K562 (cell line): ENCODE measurements around the gene VEZF1. TPM values are rescaled to one million over a fixed set of nuclear protein-coding genes. Genes with fewer than 3 reads are reported as not detected.

Experiments
- ATAC-seq: fragments of 200-7000 bp; cut with Tn5 transposase; 3 replicates; pipeline ENCODE4 v1.9.1; 2020; ENCODE audit warnings: moderate library complexity
- BruUV-seq: library from RNA; stranded (reverse); fragments of 400-500 nt; replicated peaks from 2 replicates; lab custom pipeline; 2021; lab: Mats Ljungman, UMichigan
- CTCF ChIA-PET: fragments of 300-600 bp; formaldehyde crosslinking; extraction: SDS; loops from one replicate; lab custom pipeline; 2021; ENCODE audit warnings: low intra/inter-chr PET ratio; lab: Yijun Ruan, JAX
- POLR2A ChIA-PET: fragments of 300-600, 350-650 bp; sonication (Branson Sonifier 250); formaldehyde crosslinking; extraction: SDS; loops from one replicate; lab custom pipeline; 2021; ENCODE audit warnings: antibody characterized with exemption, inconsistent platforms; lab: Yijun Ruan, JAX
- DNase-seq, 4 experiments: peaks; one replicate each; pipeline versions ENCODE4 v3.0.0 to v3.0.0-alpha.2; 2011 to 2018; ENCODE audit warnings: low spot score in 3 of 4, mixed read lengths in 3 of 4; ENCODE audit errors: extremely low read depth in 1 of 4
- FAIRE-seq: peaks from 2 replicates; lab custom pipeline; 2011; peaks lifted over from hg19 to GRCh38; lab: Jason Lieb, UNC
- H2AFZ ChIP-seq: 2 replicates; pipeline ENCODE4 v1.6.0; 2011; ENCODE audit warnings: low read depth, low read length, control low read depth, inconsistent platforms
- H3K27ac ChIP-seq: fragments of 200-600 bp; 3 replicates; pipeline ENCODE4 v1.8.0; 2011; ENCODE audit warnings: low read depth, mild to moderate bottlenecking, control low read depth, inconsistent platforms, low read length, moderate library complexity, mixed read lengths; ENCODE audit errors: extremely low read depth
- H3K27me3 ChIP-seq, 2 experiments: fragments of 300-600 bp in 1 of 2; 2 replicates in 1 of 2; 3 replicates in 1 of 2; pipeline versions ENCODE4 v1.6.0 to v1.8.0; 2011; ENCODE audit warnings: inconsistent platforms in 2 of 2, low read length in 2 of 2, mild to moderate bottlenecking in 1 of 2, mixed read lengths in 1 of 2, moderate library complexity in 1 of 2; ENCODE audit not compliant: control insufficient read depth in 2 of 2, insufficient read depth in 2 of 2
- H3K36me3 ChIP-seq: fragments of 300-600 bp; 3 replicates; pipeline ENCODE4 v1.8.0; 2011; ENCODE audit warnings: mild to moderate bottlenecking, low read length, inconsistent platforms; ENCODE audit not compliant: control insufficient read depth, insufficient read depth
- H3K4me1 ChIP-seq, 2 experiments: fragments of 200-600 bp in 1 of 2; replicated peaks in 1 of 2; 2 replicates in 1 of 2; 3 replicates in 1 of 2; pipeline versions ENCODE4 v1.5.1 to v1.8.0; 2011; ENCODE audit warnings: inconsistent platforms in 2 of 2, low read length in 2 of 2, mild to moderate bottlenecking in 1 of 2, mixed read lengths in 1 of 2, moderate library complexity in 1 of 2; ENCODE audit not compliant: control insufficient read depth in 2 of 2, insufficient read depth in 2 of 2
- H3K4me2 ChIP-seq: 2 replicates; pipeline ENCODE4 v1.6.1; 2011; ENCODE audit warnings: low read length, control low read depth, inconsistent platforms, mixed read lengths; ENCODE audit not compliant: insufficient read depth
- H3K4me3 ChIP-seq: fragments of 200-600 bp; sonication (generic), shearing (Covaris generic); 2 replicates; pipeline ENCODE4 v1.5.1; 2016; ENCODE audit warnings: control low read depth, inconsistent platforms
- H3K79me2 ChIP-seq: fragments of 200-600 bp; 3 replicates; pipeline ENCODE4 v1.8.0; 2011; ENCODE audit warnings: low read length, inconsistent platforms; ENCODE audit not compliant: control insufficient read depth, insufficient read depth
- H3K9ac ChIP-seq, 2 experiments: 2 replicates each; pipeline versions ENCODE4 v1.6.0 to v1.6.1; 2011; ENCODE audit warnings: low read depth in 2 of 2, low read length in 2 of 2, control low read depth in 1 of 2, inconsistent platforms in 1 of 2, mild to moderate bottlenecking in 1 of 2, mixed read lengths in 1 of 2; ENCODE audit not compliant: insufficient read depth in 1 of 2
- H3K9me1 ChIP-seq: one replicate; pipeline ENCODE4 v1.6.0; 2011; ENCODE audit warnings: inconsistent platforms, mild to moderate bottlenecking, low read length, moderate library complexity; ENCODE audit not compliant: control insufficient read depth, insufficient read depth
- H3K9me3 ChIP-seq: replicated peaks from 2 replicates; pipeline ENCODE4 v1.5.1; 2011; ENCODE audit warnings: low read depth, low read length, inconsistent platforms; ENCODE audit not compliant: control insufficient read depth, insufficient read depth
- H4K20me1 ChIP-seq: replicated peaks from 2 replicates; pipeline ENCODE4 v1.6.1; 2011; ENCODE audit warnings: low read length, inconsistent platforms, mixed read lengths; ENCODE audit not compliant: control insufficient read depth, insufficient read depth
- CAMTA2 ChIP-seq: fragments of 250-450 bp; sonication (Bioruptor Pico); conservative IDR thresholded peaks from 2 replicates; pipeline ENCODE4 v1.5.1; 2022
- FOXA3 ChIP-seq, 2 experiments: fragments of 450-650 bp in 1 of 2; sonication (generic) in 1 of 2; formaldehyde crosslinking; IDR thresholded peaks in 1 of 2; conservative IDR thresholded peaks in 1 of 2; 2 replicates each; pipeline versions ENCODE4 v1.4.0 to v1.8.0; 2020 to 2022; ENCODE audit warnings: mild to moderate bottlenecking in 2 of 2, missing genetic modification reagents in 1 of 2
- HMBOX1 ChIP-seq: sonication (generic); IDR thresholded peaks from 2 replicates; pipeline ENCODE4 v1.6.1; 2016
- MEF2D ChIP-seq: conservative IDR thresholded peaks from 2 replicates; pipeline ENCODE4 v1.6.1; 2016; ENCODE audit warnings: low read depth, missing genetic modification characterization, missing compliant biosample characterization
- MYBL2 ChIP-seq, 2 experiments: fragments of 450-650 bp in 1 of 2; sonication (generic) in 1 of 2; formaldehyde crosslinking in 1 of 2; IDR thresholded peaks; 2 replicates each; pipeline versions ENCODE4 v1.6.1 to v1.8.1; 2017 to 2022; ENCODE audit warnings: borderline replicate concordance in 1 of 2, inconsistent platforms in 1 of 2, low read depth in 1 of 2, mild to moderate bottlenecking in 1 of 2, missing genetic modification reagents in 1 of 2, moderate library complexity in 1 of 2
- PHF8 ChIP-seq: fragments of 200-600 bp; sonication (generic); IDR thresholded peaks from 2 replicates; pipeline ENCODE4 v1.6.1; 2012; ENCODE audit warnings: mixed run types, mild to moderate bottlenecking, inconsistent platforms, low read length, moderate library complexity, borderline replicate concordance
- POLR2AphosphoS5 ChIP-seq: IDR thresholded peaks from 2 replicates; pipeline ENCODE4 v1.6.1; 2011; ENCODE audit warnings: mild to moderate bottlenecking, low read depth, low read length, moderate library complexity; ENCODE audit not compliant: control insufficient read depth, insufficient read depth
- PTBP1 ChIP-seq: fragments of 200-400 bp; formaldehyde crosslinking; IDR thresholded peaks from 2 replicates; pipeline ENCODE4 v1.6.1; 2017; ENCODE audit warnings: low read depth, low read length
- SFPQ ChIP-seq: fragments of 200-400 bp; formaldehyde crosslinking; IDR thresholded peaks from 2 replicates; pipeline ENCODE4 v1.6.1; 2017; ENCODE audit warnings: mild to moderate bottlenecking, low read depth, low read length, moderate library complexity
- SIN3A ChIP-seq, 2 experiments: fragments of 150-350 bp in 1 of 2; IDR thresholded peaks; 2 replicates each; pipeline ENCODE4 v1.6.1; 2011 to 2016; ENCODE audit warnings: borderline replicate concordance in 2 of 2, low read depth in 2 of 2, low read length in 2 of 2, mild to moderate bottlenecking in 2 of 2, moderate library complexity in 2 of 2; ENCODE audit not compliant: control insufficient read depth in 1 of 2
- ZNF408 ChIP-seq: fragments of 250-450 bp; sonication (Bioruptor Pico); IDR thresholded peaks from 2 replicates; pipeline ENCODE4 v1.4.0; 2020; ENCODE audit warnings: low read depth, mild to moderate bottlenecking, moderate library complexity
- ZNF431 ChIP-seq: sonication (generic); formaldehyde crosslinking; IDR thresholded peaks from 2 replicates; pipeline ENCODE4 v1.8.0; 2022; ENCODE audit warnings: mild to moderate bottlenecking, missing genetic modification reagents
- ZSCAN29 ChIP-seq: fragments of 450-650 bp; IDR thresholded peaks from 2 replicates; pipeline ENCODE4 v1.6.1; 2017
- WGBS: fragments of 100-300 bp; shearing (Covaris generic); methylation state at CpG from one replicate; pipeline ENCODE4 v1.1.6; 2016; ENCODE audit warnings: low coverage, mixed read lengths; ENCODE audit not compliant: insufficient coverage; ENCODE audit errors: missing lambda C conversion rate; 5-methylcytosine and 5-hydroxymethylcytosine counted together
- in situ Hi-C: fragments of 300-500 bp; cut with MboI; formaldehyde crosslinking; loops from 4 replicates; pipeline ENCODE4 v1.15.0; 2018; ENCODE audit warnings: inconsistent platforms, mixed read lengths
- intact Hi-C: fragments of 100-400 bp; cut with micrococcal nuclease; formaldehyde crosslinking; loops from 2 replicates; pipeline ENCODE4 v1.14.2; 2022
- polyA plus RNA-seq, 8 experiments: library from polyadenylated mRNA; depleted of rRNA in 4 of 8; stranded (reverse) in 5 of 8; unstranded in 3 of 8; fragments of >200 nt; fragmentation: Nextera tagmentation in 2 of 8; fragmentation: Illumina TruSeq in 1 of 8; extraction: Ambion mirVana in 2 of 8; extraction: Trizol in 1 of 8; gene quantifications; 2 replicates each; pipeline versions ENCODE4 v1.2.1 to v1.2.3, GENCODE V29; 2011 to 2014; ENCODE audit warnings: inconsistent platforms in 1 of 8, missing spikeins in 1 of 8
- total RNA-seq, 7 experiments: library from RNA; depleted of rRNA in 6 of 7; stranded (reverse); fragments of >200 nt in 6 of 7; fragmentation: Illumina TruSeq in 2 of 7; extraction: Trizol in 2 of 7; gene quantifications; 2 replicates each; pipeline versions ENCODE4 v1.2.1 to v1.2.3, GENCODE V29; 2011 to 2021; ENCODE audit warnings: low replicate concordance in 1 of 7

The VEZF1 gene
- total and polyA plus RNA-seq, 9 of the 15 experiments (the other 6 are each of a cell fraction or from before 2014, with no cell fraction given), result 9.5 to 33.4 (median 22.1) TPM

- no peak for DNase-seq
- WGBS, result 37% methylated on average over 47 of the region's 47 CpGs
- ChIA-PET CTCF (no interaction called here), POLR2A (interaction anchor here (0.7 to 4.3 kb wide), 18 partner anchors 11 to 151 kb away, joined by 3 to 82 read pairs (median 4); partner anchors contain the start of gene DYNLL2)
- peak overlapping the region; percentile 99 for H3K4me2 ChIP-seq
- H3K4me1 ChIP-seq, result peaks cover 4 to 24% of the 10 kb centered on the region in 2 experiments; a peak in 3 of 5 replicates
- H3K27me3 ChIP-seq, result no peaks in the 10 kb centered on the region
- peaks cover 36% of the 10 kb centered on the region for H3K36me3 ChIP-seq
- H3K9ac ChIP-seq, result peak overlapping the region; percentile 100; a peak in 3 of 4 replicates
- in situ Hi-C loops, result loop anchor here (5.0 kb wide), 1 partner anchor 89 kb away; no protein-coding TSS in a partner anchor
- peak overlapping the region; percentile 98 for H2AFZ ChIP-seq
- H3K27ac ChIP-seq, result peak overlapping the region; percentile 100
- peak overlapping the region; percentile 94 for H3K4me3 ChIP-seq
- H3K79me2 ChIP-seq, result peaks cover 50% of the 10 kb centered on the region
- FAIRE-seq, result no peak
- peak; percentile 43 for ATAC-seq
- no peaks in the 10 kb centered on the region; the same call in 1 of the 2 replicates for H3K9me3 ChIP-seq
- intact Hi-C loops, result no loop called here
- H3K9me1 ChIP-seq, result no peaks in the 10 kb centered on the region
- TSS peak; percentile 92 for BruUV-seq
- peaks cover 31% of the 10 kb centered on the region for H4K20me1 ChIP-seq
- peak; percentile 1; the same call in 1 of the 2 replicates for TF ChIP-seq PHF8
- TF ChIP-seq PTBP1, result no peak
- peak; percentile 37; the same call in 1 of the 2 replicates for TF ChIP-seq ZNF408 (CRISPR knock-in tag)
- 0 out of 2 replicates have a peak, but pooled peaks have one; percentile 15 for TF ChIP-seq CAMTA2 (CRISPR knock-in tag)
- TF ChIP-seq ZSCAN29, result peak; percentile 71
- TF ChIP-seq SIN3A (IDR thresholded peaks at IDR 0.05; ENCODE audit: borderline replicate concordance in 2 of 2, control insufficient read depth in 1 of 2, low read depth in 2 of 2, low read length in 2 of 2), result 0 out of 4 replicates have a peak, but pooled peaks of 1 of the 2 experiments have one; percentile 18
- TF ChIP-seq MEF2D, result 0 out of 2 replicates have a peak, but pooled peaks have one; percentile 9
- TF ChIP-seq HMBOX1, result peak; percentile 65
- peak in 1 of 2 experiments; percentile 75; a peak in 2 of 4 replicates for TF ChIP-seq FOXA3 (CRISPR knock-in tag; conservative IDR thresholded peaks at IDR 0.05 in 1 of 2, IDR thresholded peaks at IDR 0.05 in 1 of 2)
- peak; percentile 5 for TF ChIP-seq MYBL2 (IDR thresholded peaks at IDR 0.05; ENCODE audit: low read depth)
- no peak for TF ChIP-seq MYBL2 (CRISPR knock-in tag; IDR thresholded peaks at IDR 0.05; ENCODE audit: borderline replicate concordance)
- 0 out of 2 replicates have a peak, but pooled peaks have one; percentile 2 for TF ChIP-seq SFPQ
- 0 out of 2 replicates have a peak, but pooled peaks have one; percentile 1 for TF ChIP-seq ZNF431 (CRISPR knock-in tag)
- 0 out of 2 replicates have a peak, but pooled peaks have one; percentile 34 for TF ChIP-seq POLR2AphosphoS5
Observed at GRCh38 chr17:58007781-58008706, 20.0 kb upstream of the VEZF1 start.
